Endodermal cell (in vitro differentiated cells): Measurements from ENCODE around the gene PIK3IP1. TPM values are rescaled to one million over a fixed set of nuclear protein-coding genes. Genes with fewer than 3 reads are reported as not detected.
A peak's percentile ranks its signal among the peaks of the same experiment; 100 is the strongest.

Experiments
- DNase-seq: peaks from one replicate; pipeline ENCODE4 v3.0.0-alpha.2; 2017
- H3K27ac ChIP-seq: 2 replicates; pipeline ENCODE4 v1.5.1; 2013; ENCODE audit warnings: mild to moderate bottlenecking, low read depth, low read length, moderate library complexity
- H3K27me3 ChIP-seq: 2 replicates; pipeline ENCODE4 v1.6.1; 2013; ENCODE audit warnings: mild to moderate bottlenecking, low read length, moderate library complexity; ENCODE audit not compliant: insufficient read depth, control insufficient read depth, poor library complexity, severe bottlenecking
- H3K36me3 ChIP-seq: 2 replicates; pipeline ENCODE4 v1.7.0; 2013; ENCODE audit warnings: mild to moderate bottlenecking, low read length, moderate library complexity; ENCODE audit not compliant: control insufficient read depth, insufficient read depth
- H3K4me1 ChIP-seq: one replicate; pipeline ENCODE4 v1.7.0; 2013; ENCODE audit warnings: low read length; ENCODE audit not compliant: control insufficient read depth, insufficient read depth
- H3K4me3 ChIP-seq: 2 replicates; pipeline ENCODE4 v1.5.1; 2013; ENCODE audit warnings: mild to moderate bottlenecking, low read length, moderate library complexity
- H3K9ac ChIP-seq: 2 replicates; pipeline ENCODE4 v1.6.1; 2013; ENCODE audit warnings: mild to moderate bottlenecking, low read length, moderate library complexity; ENCODE audit not compliant: poor library complexity, severe bottlenecking; ENCODE audit errors: extremely low read depth
- H3K9me3 ChIP-seq: 2 replicates; pipeline ENCODE4 v1.6.1; 2013; ENCODE audit warnings: mild to moderate bottlenecking, low read length, moderate library complexity; ENCODE audit not compliant: control insufficient read depth
- H3K27ac Mint-ChIP-seq: 2 replicates; pipeline ENCODE4 v1.8.0; 2020; ENCODE audit warnings: mixed read lengths
- H3K27me3 Mint-ChIP-seq: 2 replicates; pipeline ENCODE4 v1.8.0; 2021; ENCODE audit warnings: mild to moderate bottlenecking, mixed read lengths; ENCODE audit not compliant: insufficient read depth
- H3K36me3 Mint-ChIP-seq: 2 replicates; pipeline ENCODE4 v1.8.0; 2020; ENCODE audit warnings: low read depth, mixed read lengths
- H3K4me1 Mint-ChIP-seq: 2 replicates; pipeline ENCODE4 v1.8.0; 2020; ENCODE audit warnings: mixed read lengths
- H3K4me3 Mint-ChIP-seq: 2 replicates; pipeline ENCODE4 v1.8.0; 2020; ENCODE audit warnings: mild to moderate bottlenecking, moderate library complexity, mixed read lengths
- H3K9me3 Mint-ChIP-seq: 2 replicates; pipeline ENCODE4 v1.8.0; 2020; ENCODE audit warnings: mild to moderate bottlenecking, mixed read lengths
- WGBS, 2 experiments: methylation state at CpG; one replicate each; pipeline versions ENCODE4 v1.1.5 to v1.1.7; 2013; ENCODE audit warnings: missing lambda C conversion rate in 2 of 2, mixed read lengths in 1 of 2; ENCODE audit not compliant: insufficient coverage in 1 of 2, insufficient read length in 1 of 2; 5-methylcytosine and 5-hydroxymethylcytosine counted together
- total RNA-seq, 2 donors: library from RNA; stranded (reverse); fragmentation: NEBNext Ultra II Directional in 1 of 2; extraction: Animal tissue kit (Norgen Biotek cat#: 25700) in 1 of 2; gene quantifications; 2 replicates in 1 of 2; 3 replicates in 1 of 2; pipeline ENCODE4 v1.2.1, GENCODE V29; 2021
- TF ChIP-seq, protein P1 (sequence below): fragments of 200-600 bp; sonication (generic); conservative IDR thresholded peaks from 2 replicates; pipeline ENCODE4 v1.5.0; 2021; ENCODE audit warnings: antibody characterized with exemption, mild to moderate bottlenecking

PIK3IP1 gene
- total RNA-seq, 2 donors from 2014 or later, result 2.0 to 3.5 TPM

DNA sequence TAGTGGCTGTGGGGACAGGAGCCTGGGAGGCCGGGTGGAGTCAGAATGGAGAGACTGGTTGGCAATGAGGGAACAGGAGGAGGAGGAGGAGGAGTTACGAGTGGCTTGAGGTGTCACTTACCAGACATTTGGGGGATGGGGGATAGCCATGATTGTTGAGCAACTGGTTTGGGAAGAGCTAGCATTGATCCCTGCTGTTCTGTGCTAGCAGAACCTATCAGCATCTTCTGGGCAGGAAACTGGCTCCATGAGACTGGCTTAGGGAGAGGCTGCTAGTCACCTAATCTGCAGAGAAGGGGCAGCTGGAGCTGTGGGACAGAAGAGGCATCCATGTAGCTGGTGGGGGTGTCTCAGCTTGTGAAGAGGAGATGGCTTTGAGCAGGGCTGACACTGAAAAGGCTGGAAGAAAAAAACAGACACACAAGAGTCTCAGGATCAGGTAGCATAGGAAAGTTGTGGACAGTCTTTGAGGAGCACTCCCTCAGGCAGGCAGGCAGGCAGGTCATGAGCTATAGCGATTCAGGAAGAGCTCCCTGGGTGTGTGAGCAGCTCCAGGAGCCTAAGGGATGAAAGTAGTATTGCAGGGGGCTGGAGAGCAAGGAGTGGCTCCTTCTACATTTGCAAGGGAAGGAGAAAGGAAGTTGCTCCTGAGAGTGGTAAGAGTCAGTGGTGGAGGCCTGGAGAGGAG, 22.3 kb downstream of the PIK3IP1 start:
- peak; percentile 92 for DNase-seq
- Histone ChIP-seq H3K4me3 (no peak overlapping the region), H3K27me3 (no peaks in the 10 kb centered on the region), H3K9ac (no peak overlapping the region), H3K9me3 (no peaks in the 10 kb centered on the region), H3K4me1 (peaks cover 5% of the 10 kb centered on the region), H3K36me3 (peaks cover 45% of the 10 kb centered on the region), H3K27ac (no peak overlapping the region)
- H3K4me1 Mint-ChIP-seq, result peaks cover 18% of the 10 kb centered on the region
- no peaks in the 10 kb centered on the region for H3K27me3 Mint-ChIP-seq
- peak overlapping the region; percentile 91 for H3K27ac Mint-ChIP-seq
- TF ChIP-seq, protein P1, sequence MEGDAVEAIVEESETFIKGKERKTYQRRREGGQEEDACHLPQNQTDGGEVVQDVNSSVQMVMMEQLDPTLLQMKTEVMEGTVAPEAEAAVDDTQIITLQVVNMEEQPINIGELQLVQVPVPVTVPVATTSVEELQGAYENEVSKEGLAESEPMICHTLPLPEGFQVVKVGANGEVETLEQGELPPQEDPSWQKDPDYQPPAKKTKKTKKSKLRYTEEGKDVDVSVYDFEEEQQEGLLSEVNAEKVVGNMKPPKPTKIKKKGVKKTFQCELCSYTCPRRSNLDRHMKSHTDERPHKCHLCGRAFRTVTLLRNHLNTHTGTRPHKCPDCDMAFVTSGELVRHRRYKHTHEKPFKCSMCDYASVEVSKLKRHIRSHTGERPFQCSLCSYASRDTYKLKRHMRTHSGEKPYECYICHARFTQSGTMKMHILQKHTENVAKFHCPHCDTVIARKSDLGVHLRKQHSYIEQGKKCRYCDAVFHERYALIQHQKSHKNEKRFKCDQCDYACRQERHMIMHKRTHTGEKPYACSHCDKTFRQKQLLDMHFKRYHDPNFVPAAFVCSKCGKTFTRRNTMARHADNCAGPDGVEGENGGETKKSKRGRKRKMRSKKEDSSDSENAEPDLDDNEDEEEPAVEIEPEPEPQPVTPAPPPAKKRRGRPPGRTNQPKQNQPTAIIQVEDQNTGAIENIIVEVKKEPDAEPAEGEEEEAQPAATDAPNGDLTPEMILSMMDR, result peak; percentile 45
- 68 to 71% methylated on average over 3 of the region's 3 CpGs for WGBS, 2 experiments
- peaks cover 62% of the 10 kb centered on the region for H3K36me3 Mint-ChIP-seq
- no peaks in the 10 kb centered on the region for H3K9me3 Mint-ChIP-seq
- no peak overlapping the region for H3K4me3 Mint-ChIP-seq

DNA sequence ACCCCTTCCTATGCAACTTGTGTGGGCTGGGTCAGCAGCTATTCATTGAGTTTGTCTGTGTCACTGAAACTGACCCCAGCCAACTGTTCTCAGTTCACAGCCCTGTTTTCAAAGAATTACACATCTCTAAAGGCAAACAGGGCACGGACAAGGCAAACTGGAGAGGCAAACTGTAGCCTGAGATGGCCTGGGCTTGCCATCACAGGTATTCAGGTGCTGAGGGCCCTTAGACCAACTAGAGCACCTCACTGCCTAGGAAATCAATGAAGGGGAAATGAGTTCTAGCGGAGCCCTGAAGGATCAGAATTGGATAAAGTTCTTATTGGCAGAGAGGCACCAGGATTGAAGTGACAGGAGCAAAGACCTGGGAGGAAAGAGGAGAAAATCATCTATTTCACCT, 24.0 kb downstream of the PIK3IP1 start:
- H3K27me3 ChIP-seq, result no peaks in the 10 kb centered on the region
- no peak overlapping the region for H3K4me3 Mint-ChIP-seq
- peaks cover 33% of the 10 kb centered on the region for H3K36me3 ChIP-seq
- H3K4me1 ChIP-seq, result peaks cover 5% of the 10 kb centered on the region
- H3K27ac Mint-ChIP-seq, result no peak overlapping the region
- no peak overlapping the region for H3K27ac ChIP-seq
- no peak overlapping the region for H3K9ac ChIP-seq
- H3K4me1 Mint-ChIP-seq, result peaks cover 18% of the 10 kb centered on the region
- no peak overlapping the region for H3K4me3 ChIP-seq
- no peaks in the 10 kb centered on the region for H3K9me3 Mint-ChIP-seq
- TF ChIP-seq, protein P1, result no peak
- H3K27me3 Mint-ChIP-seq, result no peaks in the 10 kb centered on the region
- H3K36me3 Mint-ChIP-seq, result peaks cover 58% of the 10 kb centered on the region
- DNase-seq, result no peak
- WGBS, 2 experiments, result 80 to 100% methylated on average over 1 to 2 of the region's 2 CpGs
- no peaks in the 10 kb centered on the region for H3K9me3 ChIP-seq

DNA sequence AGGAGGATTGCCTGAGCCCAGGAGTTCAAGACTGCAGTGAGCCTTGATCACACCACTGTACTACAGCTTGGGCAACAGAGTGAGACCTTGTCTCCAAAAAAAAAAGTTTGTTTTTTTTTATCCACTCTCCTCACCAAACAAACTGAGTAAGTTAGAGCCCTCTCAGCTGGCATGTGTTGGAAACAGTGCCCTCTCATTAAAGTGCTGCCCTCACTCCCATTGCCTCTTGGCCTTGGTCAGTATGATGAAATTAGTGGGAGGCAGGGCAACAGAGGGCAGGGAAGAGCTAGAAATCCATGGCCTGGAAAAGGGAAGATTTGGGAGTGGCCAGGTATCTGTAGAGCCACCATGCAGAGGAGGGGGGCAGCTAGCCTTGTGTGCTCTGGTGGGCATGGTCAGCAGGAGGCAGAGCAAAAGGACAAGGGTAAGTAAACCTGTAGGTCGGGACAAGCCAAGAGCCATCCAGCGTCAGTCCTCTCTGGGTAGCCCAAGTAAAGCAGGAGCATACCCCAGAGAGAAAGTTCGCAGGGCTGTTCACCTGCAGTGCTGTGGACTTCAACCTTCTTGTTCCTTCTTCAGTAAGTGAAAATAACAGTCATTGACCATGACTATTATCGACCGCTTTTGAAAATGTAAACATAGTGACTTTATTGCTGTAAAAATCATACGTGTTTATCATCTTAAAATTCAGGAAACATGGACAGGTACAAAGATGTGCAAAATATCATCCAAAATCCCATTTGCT, 28.2 kb downstream of the PIK3IP1 start:
- WGBS, 2 experiments, result 95 to 97% methylated on average over 6 of the region's 6 CpGs
- no peaks in the 10 kb centered on the region for H3K9me3 Mint-ChIP-seq
- no peak overlapping the region for H3K27ac ChIP-seq
- no peak overlapping the region for H3K4me3 ChIP-seq
- H3K9ac ChIP-seq, result no peak overlapping the region
- H3K9me3 ChIP-seq, result no peaks in the 10 kb centered on the region
- DNase-seq, result no peak
- H3K27me3 Mint-ChIP-seq, result no peaks in the 10 kb centered on the region
- H3K27me3 ChIP-seq, result no peaks in the 10 kb centered on the region
- no peaks in the 10 kb centered on the region for H3K4me1 Mint-ChIP-seq
- H3K4me3 Mint-ChIP-seq, result no peak overlapping the region
- H3K4me1 ChIP-seq, result no peaks in the 10 kb centered on the region
- TF ChIP-seq, protein P1, result no peak
- H3K36me3 ChIP-seq, result peaks cover 44% of the 10 kb centered on the region
- no peak overlapping the region for H3K27ac Mint-ChIP-seq
- H3K36me3 Mint-ChIP-seq, result peaks cover 65% of the 10 kb centered on the region
